HG02763 (cell line): ENCODE results near the gene PIGR.

ENCODE experiments used
- ATAC-seq: cut with Tn5 transposase; IDR thresholded peaks from one replicate; pipeline ENCODE4 v1.9.1; 2021; ENCODE audit warnings: mild to moderate bottlenecking, moderate library complexity; ENCODE audit not compliant: unreplicated experiment

The PIGR gene

GRCh38 chr1:206892351-206892984 lies 53.8 kb downstream of the PIGR start:
- no peak for ATAC-seq

- no peak for ATAC-seq
Observed at GRCh38 chr1:206891412-206891811, 54.9 kb downstream of the PIGR start.

- ATAC-seq, result no peak
Observed at GRCh38 chr1:206890125-206891060, 55.9 kb downstream of the PIGR start.

GRCh38 chr1:206887701-206888100 lies 58.6 kb downstream of the PIGR start:
- ATAC-seq, result no peak

GRCh38 chr1:206886831-206887230 lies 59.4 kb downstream of the PIGR start:
- no peak for ATAC-seq

- no peak for ATAC-seq
Observed at GRCh38 chr1:206885341-206886060, 60.8 kb downstream of the PIGR start.

- ATAC-seq, result no peak
Observed at GRCh38 chr1:206883876-206884275, 62.4 kb downstream of the PIGR start.

- no peak for ATAC-seq
Observed at GRCh38 chr1:206883160-206883559, 63.1 kb downstream of the PIGR start.

- ATAC-seq, result no peak
Observed at GRCh38 chr1:206882555-206882954, 63.7 kb downstream of the PIGR start.

GRCh38 chr1:206880314-206880713 lies 66.0 kb downstream of the PIGR start:
- ATAC-seq, result no peak
